Fibroblast of pulmonary artery (primary cell): Measurements from ENCODE around the gene ADH1A.
"Not testable (repeated sequence)": the region's sequence is repeated elsewhere in the genome, so short reads cannot be mapped to it uniquely, and the experiment has no call there.

Experiments
- DNase-seq: peaks from one replicate; pipeline ENCODE4 v3.0.0-alpha.2; 2010; ENCODE audit warnings: low read depth
- H3K4me3 ChIP-seq: replicated peaks from 2 replicates; pipeline ENCODE4 v1.5.1; 2011; ENCODE audit warnings: low read depth, mild to moderate bottlenecking, control low read depth, low read length, moderate library complexity
- CTCF ChIP-seq: IDR thresholded peaks from 2 replicates; pipeline ENCODE4 v1.5.1; 2011; ENCODE audit warnings: mild to moderate bottlenecking, control low read depth, low read length, inconsistent platforms; ENCODE audit errors: missing control alignments

ADH1A gene

GRCh38 chr4:99252746-99253145, 38.0 kb downstream of the ADH1A start:
- no peak for DNase-seq
- H3K4me3 ChIP-seq = no peak overlapping the region
- no peak for TF ChIP-seq CTCF

GRCh38 chr4:99248714-99249113, 42.1 kb downstream of the ADH1A start:
- no peak overlapping the region for H3K4me3 ChIP-seq
- TF ChIP-seq CTCF = no peak
- peak; percentile 18 for DNase-seq

- no peak for TF ChIP-seq CTCF
- no peak for DNase-seq
- H3K4me3 ChIP-seq = no peak overlapping the region
Observed at GRCh38 chr4:99235955-99236354, 54.8 kb downstream of the ADH1A start.

GRCh38 chr4:99234331-99235010, 56.3 kb downstream of the ADH1A start:
- no peak for DNase-seq
- TF ChIP-seq CTCF = no peak
- H3K4me3 ChIP-seq = no peak overlapping the region

GRCh38 chr4:99233397-99233796, 57.4 kb downstream of the ADH1A start:
- not testable (repeated sequence) for H3K4me3 ChIP-seq, DNase-seq

GRCh38 chr4:99228706-99229105, 62.1 kb downstream of the ADH1A start:
- peak; percentile 4 for DNase-seq
- not testable (repeated sequence) for H3K4me3 ChIP-seq

GRCh38 chr4:99227646-99228045, 63.1 kb downstream of the ADH1A start:
- not testable (repeated sequence) for DNase-seq, H3K4me3 ChIP-seq
